GM19099 (cell line): ENCODE data around the gene BRS3.
A peak's percentile ranks its signal among the peaks of the same experiment; 100 is the strongest.

Experiments
- POLR2A ChIP-seq: IDR thresholded peaks from 3 replicates; pipeline ENCODE4 v1.6.1; 2011; ENCODE audit warnings: low read depth; ENCODE audit not compliant: insufficient read length; ENCODE audit errors: extremely low read depth

BRS3 gene

DNA sequence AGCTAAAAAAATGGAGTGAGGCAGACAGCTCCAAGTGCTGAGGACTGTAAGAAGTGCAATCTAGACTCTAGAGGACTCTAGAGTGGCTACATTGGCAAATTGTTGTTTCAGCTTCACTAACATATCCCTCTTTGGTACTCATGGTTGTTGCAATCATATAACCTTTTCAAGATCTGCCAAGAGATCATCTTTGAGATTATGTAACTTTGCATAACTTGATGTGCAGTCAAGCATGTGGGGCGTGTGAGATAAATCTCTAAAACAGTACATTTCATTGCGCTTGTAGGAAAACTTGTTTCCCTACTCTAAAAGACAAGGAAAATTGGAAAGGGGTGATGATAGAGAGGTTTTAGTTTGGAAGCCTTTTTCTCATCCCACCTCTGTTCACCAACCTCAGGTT lies 11.2 kb upstream of the BRS3 start:
- TF ChIP-seq POLR2A: no peak

DNA sequence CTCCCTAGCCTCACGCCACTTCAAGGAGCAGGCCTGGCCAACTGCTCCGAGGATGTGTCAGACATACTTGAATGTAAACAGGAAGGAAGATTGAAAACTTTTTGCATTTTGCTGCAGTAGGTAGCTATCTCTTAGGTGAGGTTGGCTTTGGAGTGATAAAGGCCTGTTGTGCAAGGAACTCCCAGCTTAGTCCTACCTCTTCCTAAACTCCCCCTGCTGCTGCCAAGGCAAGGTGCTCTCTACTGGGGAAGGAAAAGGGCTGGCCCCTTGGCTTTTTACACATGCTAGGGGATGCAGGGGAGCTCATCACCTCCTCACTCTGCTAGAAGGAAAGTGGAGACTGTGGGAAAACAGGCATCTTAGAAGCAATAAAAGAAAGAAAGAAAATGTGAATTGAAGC lies 10.7 kb upstream of the BRS3 start:
- TF ChIP-seq POLR2A: no peak

DNA sequence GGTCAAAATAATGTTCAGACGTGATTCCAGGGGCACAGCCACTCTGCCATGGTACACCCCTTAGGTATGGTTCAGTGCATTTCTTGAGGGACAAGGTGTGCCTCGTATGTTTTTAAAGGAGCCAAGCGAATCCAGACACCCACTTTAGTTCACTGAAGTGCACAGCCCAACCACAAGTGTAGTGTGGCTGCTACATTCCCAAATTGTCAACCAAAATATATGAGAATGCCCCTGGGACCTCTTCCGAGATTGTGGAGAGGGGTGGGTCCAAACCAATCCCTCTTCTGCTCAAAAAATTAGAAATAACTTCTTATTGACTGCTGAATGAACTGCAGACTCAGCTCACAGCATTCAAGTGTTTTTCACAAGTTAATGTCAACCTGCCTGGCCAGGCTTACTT lies 7.4 kb upstream of the BRS3 start:
- no peak for TF ChIP-seq POLR2A

DNA sequence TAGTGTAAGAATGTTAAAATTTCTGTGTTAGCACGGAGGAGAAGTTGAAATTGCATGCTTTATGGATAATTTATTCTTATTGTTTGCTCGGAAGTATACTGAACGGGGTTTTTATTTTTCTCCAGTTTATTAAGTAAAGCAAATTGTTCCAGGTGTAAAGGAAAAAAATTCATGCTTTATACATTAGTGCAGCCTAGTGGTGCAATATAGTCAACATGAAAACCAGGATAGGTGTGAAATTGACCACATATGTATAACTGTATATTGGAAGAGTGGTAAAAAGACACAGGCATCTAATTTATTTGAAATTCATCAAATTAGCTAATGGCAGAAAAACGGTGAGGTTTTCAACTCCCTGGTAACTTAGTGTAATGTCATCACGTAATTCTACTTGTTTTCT lies 959 bp downstream of the BRS3 start:
- TF ChIP-seq POLR2A: no peak

DNA sequence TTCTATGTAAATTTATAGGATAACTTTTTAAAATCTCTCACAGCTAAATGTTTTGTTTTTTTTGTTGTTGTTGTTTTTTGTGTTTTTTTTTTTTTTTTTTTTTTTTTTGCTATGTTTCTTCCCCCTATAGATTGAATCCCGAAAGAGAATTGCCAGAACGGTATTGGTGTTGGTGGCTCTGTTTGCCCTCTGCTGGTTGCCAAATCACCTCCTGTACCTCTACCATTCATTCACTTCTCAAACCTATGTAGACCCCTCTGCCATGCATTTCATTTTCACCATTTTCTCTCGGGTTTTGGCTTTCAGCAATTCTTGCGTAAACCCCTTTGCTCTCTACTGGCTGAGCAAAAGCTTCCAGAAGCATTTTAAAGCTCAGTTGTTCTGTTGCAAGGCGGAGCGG lies 4.1 kb downstream of the BRS3 start:
- TF ChIP-seq POLR2A: no peak

DNA sequence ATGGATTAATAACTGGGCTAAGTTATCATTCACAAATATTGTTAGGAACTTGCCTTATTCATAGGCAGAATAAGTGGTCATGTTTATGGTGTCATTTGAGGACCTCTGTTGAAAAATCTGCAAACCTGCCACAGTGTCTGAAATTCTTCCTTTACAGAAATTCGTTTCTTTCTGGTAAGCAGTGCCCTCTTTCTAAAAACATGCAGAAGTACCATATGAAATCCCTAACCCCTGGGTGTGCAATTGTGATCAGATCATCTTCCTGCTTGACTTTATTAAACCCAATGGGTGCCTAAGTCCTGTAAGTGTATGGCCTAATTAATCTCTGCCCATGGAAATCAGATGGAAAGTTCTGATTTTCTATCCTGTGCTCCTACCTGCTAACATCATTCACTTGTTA lies 5.3 kb downstream of the BRS3 start:
- no peak for TF ChIP-seq POLR2A

DNA sequence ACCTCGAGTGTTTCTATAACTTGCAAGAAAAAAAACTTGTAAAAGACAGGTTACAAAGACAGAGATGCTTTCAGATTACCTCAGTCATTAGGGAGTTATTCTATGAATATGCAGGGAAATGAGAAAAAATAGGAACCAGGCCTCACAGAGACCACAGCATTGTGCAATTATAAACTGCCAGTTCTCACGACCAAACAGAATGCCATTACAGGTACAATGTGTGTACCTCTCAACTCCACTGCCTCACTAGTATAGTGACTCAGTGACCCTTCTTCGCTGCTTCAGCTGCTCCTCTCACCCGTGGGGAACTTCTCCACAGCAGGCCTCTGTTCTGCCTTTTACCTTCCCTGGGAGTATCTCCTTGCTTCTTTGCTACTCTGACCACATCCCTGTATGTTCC lies 7.3 kb downstream of the BRS3 start:
- TF ChIP-seq POLR2A: no peak

DNA sequence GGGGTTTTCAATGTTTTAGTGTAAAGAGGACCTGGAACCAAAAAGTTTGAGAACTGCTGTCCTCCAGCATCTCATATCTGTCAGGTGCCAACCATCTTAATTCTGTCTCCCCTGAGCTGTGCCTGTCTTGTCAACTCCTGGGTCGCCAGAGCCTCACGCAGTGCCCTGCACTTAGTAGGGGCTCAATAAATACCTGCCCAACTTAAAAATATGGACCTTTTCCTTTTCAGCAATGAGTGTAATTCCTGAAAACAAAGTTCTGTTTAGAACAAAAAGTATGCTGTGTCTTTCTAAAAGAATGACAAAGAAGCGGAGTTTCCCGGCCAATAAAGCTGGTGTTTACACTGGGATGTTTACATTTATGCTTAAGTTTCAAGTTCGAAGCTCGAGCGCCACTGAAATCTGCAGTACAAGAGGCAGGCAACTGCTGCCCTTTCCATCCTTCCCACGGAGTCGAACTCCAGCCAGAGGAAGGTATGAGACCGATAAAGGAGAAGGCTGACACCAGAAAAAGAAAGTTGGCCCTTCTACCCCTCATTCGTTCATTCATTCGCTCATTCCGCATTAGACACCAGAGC lies 8.5 kb downstream of the BRS3 start:
- no peak for TF ChIP-seq POLR2A

DNA sequence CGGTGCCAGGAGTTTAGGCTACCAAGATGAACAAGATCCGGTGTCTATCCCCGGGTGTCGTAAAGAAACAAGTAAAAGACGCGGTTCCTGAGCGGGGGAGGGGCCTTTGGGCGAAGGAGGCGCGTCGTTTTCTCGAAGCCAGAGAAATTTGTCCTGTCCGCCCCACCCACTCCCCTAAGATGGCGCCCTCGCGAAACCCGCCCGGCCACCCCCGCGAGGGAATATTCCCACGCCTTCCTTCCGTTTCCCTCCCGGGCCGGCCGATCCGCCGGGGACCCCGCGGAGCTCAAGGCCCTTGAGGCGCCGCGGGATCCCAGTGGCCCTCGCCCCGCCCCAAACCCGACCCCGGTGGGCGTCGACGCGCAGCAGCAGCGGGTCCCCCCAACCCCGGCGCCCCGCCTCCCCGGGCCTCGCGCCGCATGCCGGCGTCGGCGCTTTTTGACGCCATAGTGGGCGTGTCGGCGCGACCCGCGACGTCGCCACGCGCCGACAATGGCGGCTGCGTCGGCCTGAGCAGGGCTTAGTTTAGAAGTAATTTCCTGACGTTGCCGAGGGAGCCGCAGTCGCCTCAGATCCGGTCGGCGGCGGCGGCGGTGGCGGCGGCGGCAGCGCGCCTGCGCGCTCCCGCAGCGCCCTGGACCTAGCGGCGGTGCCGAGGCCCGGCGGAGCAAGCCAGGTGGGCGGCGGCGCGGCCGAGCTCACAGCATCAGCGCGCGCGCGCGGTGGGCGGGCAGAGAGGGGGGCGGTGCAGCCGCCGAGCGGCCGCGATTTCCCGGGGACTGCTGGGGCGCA lies 9.2 kb downstream of the BRS3 start:
- TF ChIP-seq POLR2A: peak; percentile 62

DNA sequence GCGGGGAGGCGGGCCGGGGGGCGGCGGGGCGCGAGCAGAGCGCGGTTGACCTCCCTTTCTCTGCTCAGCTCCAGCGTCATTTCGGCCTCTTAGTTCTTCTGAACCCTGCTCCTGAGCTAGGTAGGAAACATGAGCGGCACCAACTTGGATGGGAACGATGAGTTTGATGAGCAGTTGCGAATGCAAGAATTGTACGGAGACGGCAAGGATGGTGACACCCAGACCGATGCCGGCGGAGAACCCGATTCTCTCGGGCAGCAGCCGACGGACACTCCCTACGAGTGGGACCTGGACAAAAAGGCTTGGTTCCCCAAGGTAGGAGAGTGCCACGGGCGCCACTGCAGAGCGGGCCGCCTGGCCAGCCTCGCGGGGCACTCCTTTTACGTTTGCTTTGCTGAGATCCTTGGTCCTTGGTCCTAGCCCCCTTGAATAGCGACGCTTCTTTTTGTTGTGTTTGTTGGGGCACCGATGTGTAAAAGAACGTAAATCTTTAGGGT lies 9.9 kb downstream of the BRS3 start, which contains the start of gene HTATSF1:
HTATSF1 (plus strand) TSS at position 37 of the 497 bp plus-strand sequence; CDS start at position 130, 93 bp downstream.
- no peak for TF ChIP-seq POLR2A

DNA sequence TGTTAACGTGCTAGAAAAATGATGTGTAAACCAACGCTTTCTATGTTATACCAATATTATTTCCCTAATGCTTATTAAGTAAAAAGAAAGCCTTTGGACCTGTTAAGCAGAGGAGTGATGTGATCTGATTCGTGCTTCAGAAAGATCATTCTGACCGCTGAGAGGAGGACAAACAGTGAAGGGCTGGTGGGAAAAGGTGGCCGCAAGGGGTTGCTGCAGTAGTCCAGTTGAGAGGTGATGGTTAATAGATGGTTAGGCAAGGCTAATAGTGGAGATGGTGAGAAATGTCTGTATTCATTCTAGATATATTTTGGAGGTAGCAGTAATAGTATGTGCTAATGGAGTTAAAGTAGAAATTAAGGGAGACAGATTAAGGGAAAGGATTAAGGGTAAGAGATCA lies 31.3 kb downstream of the BRS3 start:
- no peak for TF ChIP-seq POLR2A

DNA sequence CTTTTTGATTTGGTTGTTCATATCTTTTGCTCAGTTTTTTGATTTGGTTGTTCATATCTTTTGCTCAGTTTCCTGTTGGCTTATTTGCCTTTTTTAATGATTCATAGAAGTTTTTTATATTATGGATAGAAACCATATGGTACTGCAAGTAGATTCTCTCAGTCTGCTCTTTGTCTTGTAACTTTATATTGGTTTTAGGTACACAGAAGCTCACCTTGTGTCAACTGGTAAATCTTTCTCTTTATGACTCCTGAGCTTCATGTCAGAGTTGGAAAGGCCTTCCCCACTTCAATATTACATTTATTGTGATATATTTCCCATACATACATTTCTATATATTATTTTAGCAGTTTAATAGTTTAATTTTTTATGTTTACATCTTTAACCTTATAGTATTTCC lies 36.0 kb downstream of the BRS3 start:
- no peak for TF ChIP-seq POLR2A

DNA sequence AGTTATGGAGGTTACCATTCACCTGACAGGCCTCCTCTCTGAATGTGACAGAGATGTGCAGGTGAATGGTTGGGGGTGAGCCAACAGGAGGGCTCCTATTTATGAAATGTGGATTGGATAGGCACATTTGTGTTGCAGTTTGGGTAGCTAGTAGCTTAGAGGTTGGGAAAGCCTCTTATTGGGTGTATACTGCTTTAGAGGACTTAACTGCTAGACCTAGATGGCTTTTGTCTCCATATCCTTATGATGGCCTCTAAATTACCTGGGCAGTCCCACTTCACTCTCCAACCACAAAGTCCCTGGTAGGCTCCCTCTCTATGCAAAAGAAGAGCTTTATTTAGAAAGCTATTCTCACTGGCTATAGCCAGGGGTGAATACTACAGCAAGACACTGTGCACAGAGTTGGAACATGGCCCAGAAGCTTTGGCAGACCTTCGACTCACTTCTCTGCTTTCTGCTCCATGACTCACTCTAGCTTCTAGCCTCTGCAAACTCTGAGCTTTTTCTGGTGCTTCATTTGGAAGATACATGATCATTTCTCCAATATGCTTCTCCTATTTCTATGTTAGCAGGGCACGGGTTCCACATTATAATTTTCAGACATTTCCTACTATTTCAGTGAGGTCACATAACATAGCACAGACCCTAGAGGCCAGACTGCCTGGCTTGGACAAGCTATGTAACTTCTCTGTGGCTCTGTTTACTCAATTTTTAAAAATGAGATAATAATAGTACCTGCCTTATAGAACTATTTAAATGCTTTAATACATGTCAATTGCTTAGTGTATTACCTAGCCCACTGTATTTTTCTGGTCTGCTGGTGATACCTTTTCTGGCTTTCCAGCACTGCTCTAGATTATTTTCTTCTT lies 38.2 kb downstream of the BRS3 start:
- TF ChIP-seq POLR2A: no peak

DNA sequence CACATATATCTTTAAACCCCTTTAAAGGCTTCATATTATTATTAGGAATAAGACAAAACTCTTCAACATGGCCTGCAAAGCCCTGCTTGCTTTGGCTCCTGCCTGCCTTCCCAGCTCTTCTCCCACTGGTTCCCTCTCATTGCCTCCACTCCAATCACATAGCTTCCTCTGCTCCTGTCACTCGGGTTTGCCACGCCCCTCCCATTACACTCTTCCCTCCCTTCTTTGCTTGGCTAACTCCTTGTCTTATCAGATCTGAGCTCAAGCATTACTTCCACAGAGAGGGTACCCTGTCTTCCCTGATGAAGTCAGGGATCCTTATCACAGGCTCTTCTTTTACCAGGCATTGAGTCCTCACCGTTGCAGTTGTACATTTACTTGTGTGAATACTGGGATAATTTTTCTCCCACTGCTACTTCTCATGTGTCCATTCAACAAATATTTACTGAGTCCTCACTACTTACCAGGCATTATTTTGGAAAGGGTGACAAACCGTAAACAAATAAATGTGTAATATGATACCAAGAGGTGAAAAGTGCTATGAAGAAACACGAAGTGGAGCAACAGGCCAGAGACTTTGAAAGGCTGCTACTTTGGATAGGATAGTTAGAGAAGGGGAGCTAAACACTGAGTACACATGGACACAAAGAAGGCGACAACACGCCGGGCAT lies 41.0 kb downstream of the BRS3 start:
- no peak for TF ChIP-seq POLR2A

DNA sequence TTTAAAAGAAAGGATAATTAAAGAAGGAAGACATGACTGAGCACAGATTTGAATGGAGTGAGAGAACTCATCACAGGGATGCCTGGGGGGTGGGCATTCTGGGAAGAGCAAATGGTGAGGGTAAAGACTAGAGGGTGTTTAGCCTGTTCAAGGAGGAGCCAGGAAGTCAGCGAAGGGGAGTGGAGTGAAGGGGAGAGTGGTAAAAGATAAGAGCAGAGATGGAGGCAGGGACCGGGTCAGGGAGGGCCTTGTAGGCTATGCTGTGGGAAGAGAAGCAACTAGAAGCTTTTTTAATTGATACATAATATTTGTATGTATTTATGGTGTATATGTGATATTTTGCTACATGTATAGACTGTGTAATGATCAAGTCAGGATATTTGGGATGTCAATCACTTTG lies 42.0 kb downstream of the BRS3 start:
- no peak for TF ChIP-seq POLR2A

DNA sequence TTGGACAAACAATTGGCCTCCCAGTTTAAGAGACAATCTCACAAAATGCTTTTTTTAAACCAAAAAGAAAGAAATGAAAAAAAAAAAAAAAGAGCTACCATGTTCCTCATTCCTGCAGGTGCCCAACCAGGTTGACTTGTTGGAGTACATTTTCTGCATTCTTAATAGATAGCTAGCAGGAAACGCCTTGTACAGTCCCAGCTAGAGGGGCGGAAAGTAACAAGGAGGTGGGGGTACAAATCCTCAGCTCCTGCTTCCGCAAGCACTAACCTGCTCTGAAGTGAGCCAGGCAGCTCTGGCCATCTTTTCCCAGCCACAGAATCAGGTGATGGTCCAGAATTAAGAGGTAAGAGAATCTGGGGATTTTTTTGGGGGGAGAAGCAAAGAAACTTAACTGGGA lies 44.2 kb downstream of the BRS3 start, which contains the start of gene VGLL1:
VGLL1 (plus strand) TSS at position 265 of the 400 bp plus-strand sequence. CDS start 3,806 bp downstream, outside the sequence.
- no peak for TF ChIP-seq POLR2A

DNA sequence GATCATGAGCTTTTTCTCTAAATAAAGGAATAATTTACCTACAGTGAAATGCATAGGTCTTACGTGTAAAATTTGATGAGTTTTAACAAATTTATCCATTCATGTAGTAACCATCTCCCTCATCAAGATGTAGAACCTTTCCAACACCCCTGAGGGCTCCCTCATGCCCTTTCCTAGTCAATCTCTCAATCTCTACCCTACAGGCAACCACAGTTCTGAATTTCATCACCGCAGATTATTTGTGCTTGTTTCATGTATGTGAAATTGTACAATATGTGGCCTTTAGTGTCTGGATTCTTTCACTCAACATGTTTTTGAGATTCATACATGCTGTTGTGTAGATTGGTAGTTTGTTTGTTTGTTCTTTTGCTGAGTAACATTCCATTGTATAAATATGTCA lies 46.4 kb downstream of the BRS3 start:
- no peak for TF ChIP-seq POLR2A
